ENCODE data around the gene MYO3B. TPM values are rescaled to one million over a fixed set of nuclear protein-coding genes. Genes with fewer than 3 reads are reported as not detected.

Gene MYO3B
- total RNA-seq, result 14.1 TPM

- DNase-seq (ENCODE audit: low spot score), result no peak
Measured at GRCh38 chr2:170177950-170178781, at the start of gene MYO3B. Gene MYO3B, plus strand, starts transcription at chr2:170178147. Its CDS starts 141 bp downstream, at chr2:170178288.

DNA sequence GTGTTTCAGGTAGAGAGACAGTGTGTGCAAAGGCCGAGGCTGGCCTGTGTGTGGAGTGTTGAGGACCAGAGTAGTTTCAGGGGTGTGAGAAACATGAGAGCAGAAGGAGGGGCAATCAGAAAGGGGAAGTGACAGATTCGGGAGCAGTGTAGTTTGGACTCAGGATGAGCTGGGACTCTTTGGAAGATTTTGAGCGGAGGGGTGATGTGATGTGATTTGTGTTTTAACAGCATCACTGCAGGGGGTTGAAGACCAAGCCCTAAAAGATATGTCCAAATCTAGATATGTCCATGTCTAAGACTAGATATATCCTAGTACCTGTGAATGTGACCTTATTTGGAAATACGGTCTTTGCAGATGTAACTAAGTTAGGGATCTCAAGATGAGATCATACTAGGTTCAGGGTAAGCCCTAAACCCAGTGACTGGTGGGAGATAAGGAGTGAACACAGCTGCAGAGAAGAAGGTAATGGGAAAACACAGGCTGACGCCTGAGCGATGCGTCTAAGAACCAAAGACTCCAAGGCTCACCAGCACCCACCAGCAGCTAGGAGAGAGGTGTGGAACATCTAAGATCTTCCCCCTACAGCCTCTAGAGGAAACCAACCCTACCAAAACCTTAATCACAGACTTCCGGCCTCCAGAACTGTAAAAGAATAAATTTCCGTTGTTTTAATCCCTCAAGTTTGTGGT, 38.5 kb upstream of the MYO3B start:
- DNase-seq (ENCODE audit: low spot score), result no peak

- DNase-seq (ENCODE audit: low spot score), result no peak
Measured at GRCh38 chr2:170140561-170140960, 37.4 kb upstream of the MYO3B start.

DNA sequence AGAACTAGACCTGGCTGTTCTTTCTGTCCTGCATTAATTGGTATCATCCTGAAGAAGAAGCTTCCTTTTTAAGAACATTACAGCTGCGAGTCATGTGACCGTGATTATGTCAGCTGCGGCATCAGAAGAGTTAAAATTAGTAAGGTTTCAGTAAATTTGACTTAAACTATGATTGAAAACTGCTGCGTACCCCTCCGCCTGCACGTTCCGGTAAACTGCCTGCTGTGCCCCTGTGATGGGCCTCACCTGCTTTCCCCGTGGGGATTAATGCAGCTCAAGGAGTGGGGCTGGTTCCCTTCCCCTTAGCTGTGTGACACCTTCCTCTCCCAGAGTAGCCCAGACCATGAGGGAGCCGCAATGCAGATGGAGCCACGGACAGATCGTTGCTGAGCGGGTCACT, 36.1 kb upstream of the MYO3B start:
- DNase-seq (ENCODE audit: low spot score), result no peak

GRCh38 chr2:170142502-170142901, 35.4 kb upstream of the MYO3B start:
- no peak for DNase-seq (ENCODE audit: low spot score)

DNA sequence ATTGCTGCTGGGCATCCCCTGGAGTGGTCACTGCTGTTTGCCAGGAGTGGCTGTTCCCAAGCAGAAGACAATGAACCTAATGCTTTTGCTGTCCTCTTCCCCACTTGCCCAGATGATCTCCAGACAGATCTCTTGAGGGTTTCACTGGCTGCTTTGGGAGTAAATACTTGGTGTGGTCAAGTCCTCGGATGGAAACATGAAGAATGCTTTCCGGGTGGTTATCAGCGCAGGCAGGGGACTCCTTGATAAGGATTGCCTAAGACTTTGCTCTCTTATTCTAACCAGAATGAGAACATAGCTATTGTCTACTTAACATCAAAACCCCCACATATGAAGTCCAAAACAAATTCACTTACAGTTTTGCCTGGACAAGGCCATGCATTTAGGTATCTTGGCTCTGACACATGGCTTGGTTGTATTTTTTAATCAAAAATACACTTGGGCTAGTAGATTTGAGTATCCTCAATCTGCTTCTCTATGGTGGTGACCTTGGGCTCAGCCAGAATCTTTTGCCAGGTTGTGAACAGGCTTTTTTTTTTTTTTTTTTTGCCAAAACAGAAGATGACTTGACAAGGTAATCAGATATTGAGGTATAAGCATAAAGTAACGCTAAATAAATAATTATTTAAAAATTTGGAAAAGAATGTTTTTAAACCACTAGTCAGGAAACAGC, 34.8 kb upstream of the MYO3B start:
- no peak for DNase-seq (ENCODE audit: low spot score)

- DNase-seq (ENCODE audit: low spot score), result no peak
Measured at GRCh38 chr2:170144761-170145160, 33.2 kb upstream of the MYO3B start.

- no peak for DNase-seq (ENCODE audit: low spot score)
Measured at GRCh38 chr2:170145191-170145590, 32.8 kb upstream of the MYO3B start.

DNA sequence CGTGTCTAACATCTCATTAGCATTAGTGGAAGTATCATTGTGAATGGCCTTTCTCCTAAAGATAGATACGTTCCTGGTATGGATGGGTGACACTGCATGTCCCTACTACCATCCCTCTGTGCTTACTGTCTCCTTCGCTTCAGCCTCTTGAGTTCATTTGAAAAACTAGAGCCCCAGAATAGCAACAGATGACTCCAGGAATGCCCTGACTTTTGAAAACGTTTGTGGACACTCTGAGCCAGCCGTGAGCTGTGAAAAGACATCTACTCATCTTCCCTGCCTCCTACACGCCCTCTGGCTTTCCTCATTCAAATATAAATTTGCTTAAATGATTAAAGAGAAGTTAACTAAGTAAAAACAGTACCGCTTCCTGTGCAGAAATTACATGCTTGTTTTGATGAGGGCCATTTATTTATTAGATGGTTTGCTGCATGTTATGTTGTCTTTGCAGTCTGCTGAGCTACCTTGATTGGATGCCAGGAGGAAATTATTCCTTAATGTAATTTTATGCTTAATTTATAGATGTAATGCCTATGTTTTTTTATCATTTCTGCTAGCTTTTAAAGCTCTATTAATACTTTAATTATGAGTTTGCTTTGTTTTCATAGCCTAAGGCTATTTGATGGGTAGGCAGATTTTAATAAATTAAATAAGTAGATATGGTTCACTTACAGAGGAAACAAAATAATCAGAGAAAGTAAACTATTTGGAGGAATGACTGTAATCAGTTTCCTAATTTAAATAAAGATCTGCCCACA, 32.1 kb upstream of the MYO3B start:
- DNase-seq (ENCODE audit: low spot score), result no peak

DNA sequence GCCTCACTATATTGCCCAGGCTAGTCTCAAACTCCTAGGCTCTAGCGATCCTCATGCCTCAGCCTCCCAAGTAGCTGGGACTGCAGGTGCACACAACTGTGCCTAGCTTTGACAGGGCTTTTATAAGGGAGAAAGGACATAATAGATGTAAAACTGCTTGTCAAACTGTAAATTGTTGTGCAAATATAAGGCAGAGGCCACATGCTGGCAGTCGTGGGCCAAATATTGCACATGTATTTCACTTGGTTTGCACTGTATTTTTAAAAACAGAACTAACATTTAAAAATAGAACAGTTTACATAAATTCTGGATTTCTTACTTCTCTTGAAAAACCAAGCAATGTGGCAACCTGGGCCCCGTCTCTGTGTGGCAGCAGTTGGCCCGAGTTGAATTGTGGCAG, 31.2 kb upstream of the MYO3B start:
- no peak for DNase-seq (ENCODE audit: low spot score)

DNA sequence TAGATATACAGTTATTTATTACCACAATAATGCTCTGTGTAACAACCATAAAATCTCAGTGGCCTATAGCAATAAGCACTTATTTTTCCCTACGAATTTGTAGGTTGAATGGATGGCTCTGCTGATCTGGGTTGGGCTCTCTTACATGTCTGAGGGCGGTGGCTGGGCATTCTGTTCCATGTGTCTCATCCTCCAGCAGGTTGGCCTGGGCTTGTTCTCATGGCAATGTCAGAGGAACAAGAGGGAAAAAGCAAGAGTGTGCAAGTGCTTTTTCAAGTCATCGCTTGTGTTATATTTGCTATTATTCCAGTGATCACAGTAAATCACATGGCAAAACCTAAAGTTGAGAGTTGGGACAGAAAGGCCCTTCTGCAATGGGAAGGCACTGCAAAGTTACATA, 30.4 kb upstream of the MYO3B start:
- no peak for DNase-seq (ENCODE audit: low spot score)

DNA sequence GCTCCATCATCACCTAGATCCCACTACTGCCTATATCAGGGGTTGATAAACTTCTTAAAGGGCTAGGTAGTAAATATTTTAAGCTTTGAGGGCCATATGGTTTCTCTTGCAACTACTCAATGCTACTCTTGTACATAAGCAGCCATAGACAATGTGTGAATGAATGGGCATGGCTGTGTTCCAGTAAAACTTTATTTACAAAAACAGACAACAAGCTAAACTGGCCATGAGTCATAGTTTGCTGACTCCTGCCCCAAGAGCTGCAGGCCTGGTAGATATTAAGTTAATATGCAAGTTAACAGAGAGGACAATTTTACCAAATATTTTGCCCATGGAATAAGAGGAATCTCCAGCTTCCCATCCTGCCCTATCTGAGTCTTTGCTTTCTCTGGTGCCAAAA, 29.8 kb upstream of the MYO3B start:
- no peak for DNase-seq (ENCODE audit: low spot score)

DNA sequence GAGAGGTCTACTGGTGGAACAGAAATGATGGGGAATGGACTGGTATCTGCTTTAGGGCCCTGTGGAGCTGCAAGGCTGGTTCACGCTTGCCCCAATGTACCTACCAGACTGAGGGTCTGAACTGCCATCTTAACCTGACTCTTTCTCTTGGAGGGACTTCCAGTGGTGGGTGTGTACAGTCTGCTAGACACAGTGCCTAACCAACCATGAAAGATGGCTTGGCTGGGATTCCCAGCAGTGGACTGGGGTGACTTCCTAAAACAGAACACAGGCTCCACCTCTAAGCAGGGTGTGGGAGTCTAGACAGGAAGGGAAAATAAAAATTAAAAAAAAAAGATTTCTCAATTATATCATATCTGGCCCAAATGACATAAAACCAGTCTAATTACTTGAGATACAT, 25.5 kb upstream of the MYO3B start:
- DNase-seq (ENCODE audit: low spot score), result no peak

- DNase-seq (ENCODE audit: low spot score), result no peak
Measured at GRCh38 chr2:170155022-170155722, 22.8 kb upstream of the MYO3B start.

- no peak for DNase-seq (ENCODE audit: low spot score)
Measured at GRCh38 chr2:170155723-170156253, 22.2 kb upstream of the MYO3B start.

- DNase-seq (ENCODE audit: low spot score), result no peak
Measured at GRCh38 chr2:170156592-170156991, 21.4 kb upstream of the MYO3B start.

DNA sequence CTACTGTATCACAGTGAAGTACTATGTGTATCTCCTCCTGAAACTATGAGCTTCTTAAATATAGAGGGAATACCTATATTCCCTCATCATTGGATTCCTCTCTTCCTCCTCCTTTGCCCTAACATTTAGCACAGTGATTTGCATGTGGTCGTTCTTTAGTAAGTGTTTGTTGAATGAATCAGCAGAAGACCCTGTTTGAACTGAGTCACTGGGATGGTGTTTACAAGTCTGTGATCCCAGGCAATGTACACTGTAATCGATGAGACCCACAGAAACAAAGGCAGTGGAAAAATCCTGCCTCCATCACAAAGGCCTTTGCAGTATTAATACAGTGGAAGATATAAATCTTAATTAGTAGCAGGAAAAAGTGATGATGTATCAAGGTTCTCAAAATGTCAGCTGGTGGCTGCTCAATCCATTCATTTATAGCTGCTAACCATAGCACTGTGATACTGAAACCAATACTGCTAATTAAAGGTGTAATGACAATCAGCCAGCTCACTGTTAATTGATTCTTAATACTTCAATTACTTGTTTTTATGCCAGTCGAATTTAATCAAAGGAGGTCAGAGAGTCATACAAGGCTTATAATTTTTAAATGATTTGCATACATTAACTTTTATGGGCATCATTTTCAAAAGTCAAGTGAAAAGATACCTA, 20.8 kb upstream of the MYO3B start:
- no peak for DNase-seq (ENCODE audit: low spot score)

GRCh38 chr2:170159060-170159459, 18.9 kb upstream of the MYO3B start:
- no peak for DNase-seq (ENCODE audit: low spot score)

GRCh38 chr2:170161516-170162270, 16.3 kb upstream of the MYO3B start:
- no peak for DNase-seq (ENCODE audit: low spot score)

GRCh38 chr2:170162271-170162632, 15.7 kb upstream of the MYO3B start:
- DNase-seq (ENCODE audit: low spot score), result no peak

All from ureter (tissue), 1 donor.